IMR-90 (cell line): ENCODE results near the gene PRPF6.

Experiments used
- CEBPB ChIP-seq: IDR thresholded peaks from 2 replicates; pipeline ENCODE4 v1.6.1; 2012; ENCODE audit warnings: low read depth, low read length, improper control_type of control experiment
- FOS ChIP-seq: fragments of 150-350 bp; IDR thresholded peaks from 2 replicates; pipeline ENCODE4 v1.6.1; 2016; ENCODE audit warnings: low read depth, low read length
- MAFK ChIP-seq: IDR thresholded peaks from 2 replicates; pipeline ENCODE4 v1.6.1; 2012; ENCODE audit warnings: low read depth, low read length, improper control_type of control experiment
- POLR2A ChIP-seq: IDR thresholded peaks from 2 replicates; pipeline ENCODE4 v1.6.1; 2012; ENCODE audit warnings: mild to moderate bottlenecking, low read depth, low read length
- RAD21 ChIP-seq: IDR thresholded peaks from 2 replicates; pipeline ENCODE4 v1.6.1; 2012; ENCODE audit warnings: low read length, improper control_type of control experiment
- RCOR1 ChIP-seq: IDR thresholded peaks from 2 replicates; pipeline ENCODE4 v1.6.1; 2012; ENCODE audit warnings: mild to moderate bottlenecking, low read length, improper control_type of control experiment; ENCODE audit not compliant: insufficient replicate concordance
- TF ChIP-seq, protein P1 (sequence below): conservative IDR thresholded peaks from 2 replicates; pipeline ENCODE4 v1.5.1; 2012; ENCODE audit warnings: mild to moderate bottlenecking, low read depth, low read length, improper control_type of control experiment

DNA sequence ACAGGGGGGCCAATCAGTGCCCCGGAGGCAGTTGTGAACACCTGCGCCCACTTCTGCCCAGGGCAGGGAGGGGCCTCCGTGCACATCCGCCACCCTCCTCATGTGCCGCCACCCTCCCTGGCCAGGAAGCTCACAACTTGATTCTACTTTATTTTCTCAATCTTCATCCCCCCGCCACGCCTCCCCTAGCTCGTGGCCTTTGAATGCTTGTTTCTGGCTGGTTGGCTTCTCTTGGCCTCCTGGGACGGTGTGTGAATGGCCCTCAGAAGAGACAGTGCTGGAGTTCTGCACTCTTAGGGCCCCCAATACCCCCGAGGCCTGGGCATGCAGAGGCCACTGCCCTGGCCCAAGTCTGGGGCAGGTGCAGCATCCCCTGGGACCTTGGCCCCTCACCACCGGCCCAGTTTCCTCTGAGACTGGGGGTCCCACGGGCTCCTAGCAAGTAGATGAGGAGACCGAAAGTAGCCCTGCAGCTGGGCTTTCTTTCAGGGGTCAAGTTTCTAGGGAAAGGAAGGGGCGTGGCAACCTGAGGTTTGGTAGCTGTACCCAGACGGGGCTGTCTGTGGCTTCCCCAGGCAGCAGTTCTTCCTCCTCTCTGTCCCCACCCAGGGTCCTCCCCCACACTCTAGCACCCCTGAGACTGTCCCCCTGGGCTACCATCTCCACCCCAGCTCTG, 97.1 kb downstream of the PRPF6 start:
- TF ChIP-seq CEBPB (no peak), POLR2A (no peak), RCOR1 (no peak), RAD21 (no peak), MAFK (no peak), FOS (no peak)
- TF ChIP-seq, protein P1, sequence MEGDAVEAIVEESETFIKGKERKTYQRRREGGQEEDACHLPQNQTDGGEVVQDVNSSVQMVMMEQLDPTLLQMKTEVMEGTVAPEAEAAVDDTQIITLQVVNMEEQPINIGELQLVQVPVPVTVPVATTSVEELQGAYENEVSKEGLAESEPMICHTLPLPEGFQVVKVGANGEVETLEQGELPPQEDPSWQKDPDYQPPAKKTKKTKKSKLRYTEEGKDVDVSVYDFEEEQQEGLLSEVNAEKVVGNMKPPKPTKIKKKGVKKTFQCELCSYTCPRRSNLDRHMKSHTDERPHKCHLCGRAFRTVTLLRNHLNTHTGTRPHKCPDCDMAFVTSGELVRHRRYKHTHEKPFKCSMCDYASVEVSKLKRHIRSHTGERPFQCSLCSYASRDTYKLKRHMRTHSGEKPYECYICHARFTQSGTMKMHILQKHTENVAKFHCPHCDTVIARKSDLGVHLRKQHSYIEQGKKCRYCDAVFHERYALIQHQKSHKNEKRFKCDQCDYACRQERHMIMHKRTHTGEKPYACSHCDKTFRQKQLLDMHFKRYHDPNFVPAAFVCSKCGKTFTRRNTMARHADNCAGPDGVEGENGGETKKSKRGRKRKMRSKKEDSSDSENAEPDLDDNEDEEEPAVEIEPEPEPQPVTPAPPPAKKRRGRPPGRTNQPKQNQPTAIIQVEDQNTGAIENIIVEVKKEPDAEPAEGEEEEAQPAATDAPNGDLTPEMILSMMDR = no peak
